Measurements from ENCODE around the gene RPEL1.

GRCh38 chr10:103287992-103288391 lies 42.3 kb downstream of the RPEL1 start:
- TF ChIP-seq POLR2A (IDR thresholded peaks at IDR 0.05), result no peak
- no peak for TF ChIP-seq CTCF (IDR thresholded peaks at IDR 0.05)

Measured in prostate gland (tissue), 2 donors.